ENCODE data around the gene SUFU.

GRCh38 chr10:102656791-102657371, 153.1 kb downstream of the SUFU start:
- TF ChIP-seq, protein P1, sequence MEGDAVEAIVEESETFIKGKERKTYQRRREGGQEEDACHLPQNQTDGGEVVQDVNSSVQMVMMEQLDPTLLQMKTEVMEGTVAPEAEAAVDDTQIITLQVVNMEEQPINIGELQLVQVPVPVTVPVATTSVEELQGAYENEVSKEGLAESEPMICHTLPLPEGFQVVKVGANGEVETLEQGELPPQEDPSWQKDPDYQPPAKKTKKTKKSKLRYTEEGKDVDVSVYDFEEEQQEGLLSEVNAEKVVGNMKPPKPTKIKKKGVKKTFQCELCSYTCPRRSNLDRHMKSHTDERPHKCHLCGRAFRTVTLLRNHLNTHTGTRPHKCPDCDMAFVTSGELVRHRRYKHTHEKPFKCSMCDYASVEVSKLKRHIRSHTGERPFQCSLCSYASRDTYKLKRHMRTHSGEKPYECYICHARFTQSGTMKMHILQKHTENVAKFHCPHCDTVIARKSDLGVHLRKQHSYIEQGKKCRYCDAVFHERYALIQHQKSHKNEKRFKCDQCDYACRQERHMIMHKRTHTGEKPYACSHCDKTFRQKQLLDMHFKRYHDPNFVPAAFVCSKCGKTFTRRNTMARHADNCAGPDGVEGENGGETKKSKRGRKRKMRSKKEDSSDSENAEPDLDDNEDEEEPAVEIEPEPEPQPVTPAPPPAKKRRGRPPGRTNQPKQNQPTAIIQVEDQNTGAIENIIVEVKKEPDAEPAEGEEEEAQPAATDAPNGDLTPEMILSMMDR (IDR thresholded peaks at IDR 0.05), result no peak
- no peak for TF ChIP-seq EZH2 (IDR thresholded peaks at IDR 0.05; ENCODE audit: borderline replicate concordance, insufficient read depth, low read depth, low read length, poor library complexity, severe bottlenecking)

Measured in B cell (primary cell).